Measurements from ENCODE around the gene ATP6V0B.

The ATP6V0B gene

GRCh38 chr1:44008259-44008658, 33.5 kb downstream of the ATP6V0B start:
- no peak for DNase-seq

- no peak for DNase-seq
Observed at GRCh38 chr1:44010935-44011471, 36.2 kb downstream of the ATP6V0B start.

- no peak for DNase-seq
Observed at GRCh38 chr1:44012404-44012803, 37.6 kb downstream of the ATP6V0B start.

- no peak for DNase-seq
Observed at GRCh38 chr1:44012941-44013609, 38.3 kb downstream of the ATP6V0B start.

- no peak for DNase-seq
Observed at GRCh38 chr1:44013949-44014348, 39.2 kb downstream of the ATP6V0B start.

GRCh38 chr1:44014365-44015104, 39.8 kb downstream of the ATP6V0B start:
- DNase-seq: no peak

GRCh38 chr1:44015206-44015605, 40.4 kb downstream of the ATP6V0B start:
- no peak for DNase-seq

GRCh38 chr1:44016041-44016889, 41.5 kb downstream of the ATP6V0B start:
- no peak for DNase-seq

- no peak for DNase-seq
Observed at GRCh38 chr1:44016890-44017400, 42.2 kb downstream of the ATP6V0B start.

GRCh38 chr1:44019466-44019948, 44.7 kb downstream of the ATP6V0B start:
- no peak for DNase-seq

- no peak for DNase-seq
Observed at GRCh38 chr1:44020464-44020863, 45.7 kb downstream of the ATP6V0B start.

GRCh38 chr1:44021156-44021555, 46.4 kb downstream of the ATP6V0B start:
- no peak for DNase-seq

- no peak for DNase-seq
Observed at GRCh38 chr1:44021581-44022321, 47.0 kb downstream of the ATP6V0B start.

GRCh38 chr1:44024031-44024902, 49.5 kb downstream of the ATP6V0B start:
- no peak for DNase-seq

- no peak for DNase-seq
Observed at GRCh38 chr1:44024903-44025525, 50.3 kb downstream of the ATP6V0B start.

- no peak for DNase-seq
Observed at GRCh38 chr1:44025816-44026215, 51.1 kb downstream of the ATP6V0B start.

GRCh38 chr1:44027320-44027719, 52.6 kb downstream of the ATP6V0B start:
- no peak for DNase-seq

Measured in activated CD4-positive, alpha-beta T cell treated with anti-CD3 and anti-CD28 coated beads, Interleukin-10, Interleukin-2, amounts not matched to agents 100 ng/mL and 50 ng/mL, durations not matched to agents 16 hours and 8 hours (primary cell).